Raji (cell line): ENCODE data around the gene EPC1.

Experiments used
- POLR2A ChIP-seq: IDR thresholded peaks from 2 replicates; pipeline ENCODE4 v1.6.1; 2011; ENCODE audit warnings: low read depth, low read length, control low read depth; ENCODE audit not compliant: insufficient read depth

Gene EPC1, protein sequence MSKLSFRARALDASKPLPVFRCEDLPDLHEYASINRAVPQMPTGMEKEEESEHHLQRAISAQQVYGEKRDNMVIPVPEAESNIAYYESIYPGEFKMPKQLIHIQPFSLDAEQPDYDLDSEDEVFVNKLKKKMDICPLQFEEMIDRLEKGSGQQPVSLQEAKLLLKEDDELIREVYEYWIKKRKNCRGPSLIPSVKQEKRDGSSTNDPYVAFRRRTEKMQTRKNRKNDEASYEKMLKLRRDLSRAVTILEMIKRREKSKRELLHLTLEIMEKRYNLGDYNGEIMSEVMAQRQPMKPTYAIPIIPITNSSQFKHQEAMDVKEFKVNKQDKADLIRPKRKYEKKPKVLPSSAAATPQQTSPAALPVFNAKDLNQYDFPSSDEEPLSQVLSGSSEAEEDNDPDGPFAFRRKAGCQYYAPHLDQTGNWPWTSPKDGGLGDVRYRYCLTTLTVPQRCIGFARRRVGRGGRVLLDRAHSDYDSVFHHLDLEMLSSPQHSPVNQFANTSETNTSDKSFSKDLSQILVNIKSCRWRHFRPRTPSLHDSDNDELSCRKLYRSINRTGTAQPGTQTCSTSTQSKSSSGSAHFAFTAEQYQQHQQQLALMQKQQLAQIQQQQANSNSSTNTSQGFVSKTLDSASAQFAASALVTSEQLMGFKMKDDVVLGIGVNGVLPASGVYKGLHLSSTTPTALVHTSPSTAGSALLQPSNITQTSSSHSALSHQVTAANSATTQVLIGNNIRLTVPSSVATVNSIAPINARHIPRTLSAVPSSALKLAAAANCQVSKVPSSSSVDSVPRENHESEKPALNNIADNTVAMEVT

DNA sequence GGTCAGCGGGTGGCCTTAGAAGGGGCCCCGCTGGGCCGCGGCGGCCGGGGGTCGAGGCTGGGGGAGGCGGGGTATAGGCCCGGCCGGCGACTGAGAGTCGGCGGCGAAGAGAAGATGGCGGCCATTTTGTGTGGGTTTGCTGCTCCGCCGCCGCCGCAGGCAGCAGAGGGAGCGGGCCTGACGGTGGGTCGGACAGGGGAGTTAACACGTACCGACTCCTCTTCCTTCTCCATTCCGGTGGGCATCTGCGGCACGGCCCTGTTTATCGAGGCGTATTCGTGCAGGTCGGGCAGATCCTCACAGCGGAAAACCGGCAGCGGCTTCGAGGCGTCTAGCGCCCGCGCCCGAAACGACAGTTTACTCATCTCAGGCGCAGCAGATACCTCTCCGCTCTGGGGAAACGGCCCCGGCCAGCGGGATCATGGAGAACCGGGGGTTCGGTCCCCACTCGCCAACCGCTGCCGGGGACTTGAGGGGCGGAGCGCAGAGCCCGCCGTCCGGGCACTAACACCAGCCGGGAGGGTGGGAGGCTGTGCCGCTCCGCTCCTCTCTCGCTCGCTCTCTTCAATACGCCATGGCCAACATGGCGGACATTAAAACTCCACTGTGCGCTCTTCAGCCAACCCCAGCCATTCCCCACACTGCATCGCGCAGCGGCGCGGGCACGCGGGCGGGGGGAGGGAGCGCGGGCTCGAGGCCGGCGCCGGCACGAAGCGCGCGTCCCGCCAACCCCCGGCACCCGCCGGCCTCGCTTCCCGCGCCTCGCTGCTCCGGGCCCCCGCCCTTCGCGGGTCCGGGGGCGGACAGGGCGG is at the start of gene EPC1:
EPC1 (minus strand) TSS at position 608 of the 812 bp plus-strand sequence; CDS start at position 365, 243 bp downstream.
- TF ChIP-seq POLR2A, result peak; percentile 93

DNA sequence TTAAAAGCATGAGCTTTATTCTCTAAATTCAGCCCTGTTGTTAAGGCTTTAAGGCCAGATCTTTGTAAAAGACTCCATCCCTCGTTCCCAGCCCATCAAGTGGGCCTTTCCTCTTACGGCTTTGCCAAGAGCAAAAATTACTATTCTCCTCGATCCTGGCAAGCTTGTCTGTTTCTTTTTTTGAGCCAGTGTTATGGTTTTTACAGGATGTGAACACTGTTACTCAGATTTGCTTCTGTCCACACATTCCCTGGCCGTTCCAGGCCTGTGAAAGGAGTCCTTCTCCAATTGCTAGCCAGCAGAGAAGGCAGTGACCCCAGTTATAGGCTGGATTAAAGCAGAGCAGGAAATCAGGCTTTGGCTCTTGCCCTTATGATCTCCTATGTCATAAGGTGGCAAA is 47.0 kb upstream of the EPC1 start:
- no peak for TF ChIP-seq POLR2A

DNA sequence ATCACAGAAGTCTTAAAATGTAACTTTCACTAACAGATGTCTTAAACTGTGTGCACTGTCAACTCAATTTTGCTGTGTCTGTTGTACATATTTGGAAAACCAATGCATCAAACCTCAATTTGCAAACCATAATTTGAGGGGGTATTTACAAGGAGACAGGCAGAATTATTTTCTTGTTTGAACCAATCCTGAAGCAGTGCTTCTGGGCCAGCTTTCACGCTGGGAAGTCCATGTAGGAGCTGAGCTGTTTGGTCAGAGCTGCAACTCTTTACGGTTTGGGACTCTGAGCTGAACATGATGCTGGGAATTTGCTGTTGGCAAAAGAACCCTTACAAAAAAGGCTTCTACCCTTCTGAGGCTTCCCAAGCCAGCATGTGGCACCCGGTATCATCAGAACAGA is 43.2 kb upstream of the EPC1 start:
- no peak for TF ChIP-seq POLR2A

DNA sequence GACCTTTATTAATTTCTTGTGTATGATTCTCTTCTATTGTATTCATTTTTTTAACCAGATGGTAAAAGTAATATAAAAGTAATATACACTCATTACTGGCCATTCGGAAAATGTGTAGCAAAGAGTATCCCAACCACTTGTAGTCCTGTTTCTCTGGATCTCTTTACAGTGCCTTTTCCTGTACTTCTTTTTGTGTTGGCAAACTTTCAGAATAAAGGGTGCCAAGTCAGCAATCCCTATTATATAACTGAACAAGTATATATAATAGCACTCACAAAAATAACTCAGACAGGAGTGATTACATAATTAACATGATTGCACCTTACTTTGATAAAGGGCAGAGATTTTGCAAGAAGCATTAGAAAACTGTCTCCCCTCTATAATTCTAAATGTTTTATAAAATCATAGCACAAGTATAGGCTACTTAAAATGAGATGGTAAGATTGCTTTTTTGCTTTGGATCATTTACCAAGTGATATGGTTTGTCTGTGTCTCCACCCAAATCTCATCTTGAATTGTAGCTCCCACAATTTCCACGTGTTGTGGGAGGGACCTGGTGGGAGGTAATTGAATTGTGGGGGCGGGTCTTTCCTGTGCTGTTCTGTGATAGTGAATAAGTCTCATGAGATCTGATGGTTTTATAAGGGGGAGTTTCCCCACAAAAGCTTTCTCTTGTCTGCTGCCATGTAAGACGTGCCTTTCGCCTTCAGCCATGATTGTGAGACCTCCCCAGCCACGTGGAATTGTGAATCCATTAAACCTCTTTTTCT is 41.5 kb upstream of the EPC1 start:
- no peak for TF ChIP-seq POLR2A

DNA sequence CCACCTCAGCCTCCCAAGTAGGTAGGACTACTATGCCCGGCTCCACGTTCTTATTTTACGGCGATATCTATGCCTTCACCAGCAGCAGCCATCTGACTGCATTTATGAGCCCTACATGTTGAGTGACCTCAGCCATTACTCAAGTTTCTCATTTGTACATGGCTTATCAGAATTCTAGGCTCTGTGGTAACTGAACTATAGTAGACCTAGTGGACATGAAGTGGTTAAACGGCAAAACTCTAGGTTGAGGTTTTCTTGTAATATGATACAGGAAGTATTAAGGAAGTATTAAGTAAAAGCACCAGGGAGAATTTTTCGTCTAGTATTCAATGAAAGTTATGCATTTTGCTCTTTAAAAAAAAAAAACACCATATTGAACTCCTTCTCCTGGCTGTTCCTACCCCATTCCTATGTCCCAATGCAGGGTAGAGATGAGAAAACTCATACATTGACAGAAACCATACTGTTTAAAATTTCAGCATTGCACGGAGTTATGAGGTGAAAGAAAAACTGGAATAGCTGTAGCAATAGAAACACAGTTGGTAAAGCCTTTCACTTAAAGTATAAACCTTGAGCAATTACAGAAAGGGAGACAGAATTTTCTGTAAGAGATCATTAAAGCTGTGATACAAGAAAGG is 39.8 kb upstream of the EPC1 start:
- no peak for TF ChIP-seq POLR2A

DNA sequence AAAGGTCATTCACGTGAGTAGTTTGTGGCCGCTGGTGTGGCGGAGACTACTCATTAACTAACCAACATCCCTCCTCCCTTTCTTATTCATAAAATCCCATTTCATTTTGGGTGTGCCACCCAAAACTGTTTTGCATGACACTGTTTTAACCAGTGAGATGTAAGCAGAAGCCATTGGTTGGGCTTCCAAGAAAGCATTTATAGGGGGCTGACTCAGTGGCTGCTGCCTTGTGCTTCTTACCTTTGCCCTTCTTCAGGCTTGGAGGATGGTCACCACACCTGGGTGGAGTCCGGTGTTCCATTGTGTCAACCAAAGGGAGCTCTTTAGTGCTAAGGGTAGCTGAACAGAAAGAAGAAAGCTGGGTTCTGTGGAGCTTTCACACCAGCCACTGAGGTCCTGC is 37.2 kb upstream of the EPC1 start:
- TF ChIP-seq POLR2A, result no peak

DNA sequence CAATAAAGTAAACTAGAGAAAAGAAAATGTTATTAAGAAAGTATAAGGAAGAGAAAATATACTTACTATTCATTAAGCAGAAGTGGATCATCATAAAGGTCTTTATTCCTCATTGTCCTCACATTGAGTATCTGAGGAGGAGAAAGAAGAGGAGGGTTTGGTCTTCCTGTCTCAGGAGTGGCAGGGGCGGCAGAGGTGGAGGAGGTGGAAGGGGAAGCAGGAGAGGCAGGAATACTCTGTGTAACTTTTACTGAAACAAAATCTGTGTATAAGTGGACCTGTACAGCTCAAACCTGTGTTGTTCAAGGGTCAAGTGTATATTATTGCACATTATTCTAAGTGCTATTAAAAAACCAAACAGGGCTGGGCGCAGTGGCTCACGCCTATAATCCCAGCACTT is 34.2 kb upstream of the EPC1 start:
- no peak for TF ChIP-seq POLR2A

DNA sequence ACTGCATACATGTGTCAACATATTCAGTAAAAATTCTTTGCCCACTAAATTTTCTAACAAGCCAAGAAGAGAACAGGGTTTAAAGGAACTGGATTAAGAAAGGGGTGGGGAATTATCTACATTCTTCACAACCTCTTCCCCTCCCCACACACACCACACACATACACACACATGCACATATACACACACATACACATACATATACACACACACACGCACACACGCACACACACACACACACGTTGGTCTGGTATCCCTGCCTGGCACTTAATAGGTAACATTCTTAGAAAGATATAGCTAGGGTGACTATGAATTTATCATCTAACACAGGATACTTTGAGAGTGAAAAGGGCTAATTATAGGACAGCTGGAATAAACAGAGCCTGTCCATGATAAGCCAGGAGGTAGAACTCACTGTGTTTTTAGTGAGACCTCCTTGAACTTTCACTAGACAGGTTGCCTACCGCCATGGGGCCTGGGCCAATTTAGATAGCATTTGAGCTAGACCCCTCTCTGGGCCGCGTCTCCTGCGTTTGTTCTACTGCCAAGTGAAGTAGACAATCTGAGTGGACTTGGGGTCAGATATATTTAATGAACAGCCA is 33.1 kb upstream of the EPC1 start:
- no peak for TF ChIP-seq POLR2A

DNA sequence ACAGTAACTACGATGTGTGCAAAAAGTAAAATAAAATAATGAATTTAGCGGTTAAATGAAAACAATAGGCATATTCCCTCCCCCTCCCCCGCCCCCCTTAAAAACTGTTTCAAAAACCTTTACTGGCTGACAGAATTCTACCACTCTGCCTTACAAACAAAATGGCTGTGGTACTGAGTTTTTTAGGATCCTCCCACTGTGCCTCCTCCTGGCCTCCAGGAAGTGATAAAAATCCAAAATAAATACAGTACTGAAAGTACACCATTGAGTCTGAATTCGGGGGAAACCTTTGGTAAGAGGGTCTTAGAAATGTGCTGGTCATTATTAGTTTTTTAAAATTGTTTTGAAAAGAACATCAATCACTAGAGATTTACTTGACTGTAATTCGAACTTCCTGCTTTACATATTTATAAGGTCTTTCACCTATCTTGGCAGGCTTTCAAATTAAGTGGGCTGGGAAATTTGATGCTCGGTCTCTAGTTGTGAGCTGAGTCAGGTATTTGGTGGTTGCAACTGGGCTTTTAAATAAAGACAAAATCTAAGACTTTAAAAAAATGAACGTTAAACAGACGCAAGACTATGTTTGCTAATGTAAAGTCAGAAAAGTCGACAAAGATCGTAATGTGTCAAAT is 32.5 kb upstream of the EPC1 start:
- no peak for TF ChIP-seq POLR2A

DNA sequence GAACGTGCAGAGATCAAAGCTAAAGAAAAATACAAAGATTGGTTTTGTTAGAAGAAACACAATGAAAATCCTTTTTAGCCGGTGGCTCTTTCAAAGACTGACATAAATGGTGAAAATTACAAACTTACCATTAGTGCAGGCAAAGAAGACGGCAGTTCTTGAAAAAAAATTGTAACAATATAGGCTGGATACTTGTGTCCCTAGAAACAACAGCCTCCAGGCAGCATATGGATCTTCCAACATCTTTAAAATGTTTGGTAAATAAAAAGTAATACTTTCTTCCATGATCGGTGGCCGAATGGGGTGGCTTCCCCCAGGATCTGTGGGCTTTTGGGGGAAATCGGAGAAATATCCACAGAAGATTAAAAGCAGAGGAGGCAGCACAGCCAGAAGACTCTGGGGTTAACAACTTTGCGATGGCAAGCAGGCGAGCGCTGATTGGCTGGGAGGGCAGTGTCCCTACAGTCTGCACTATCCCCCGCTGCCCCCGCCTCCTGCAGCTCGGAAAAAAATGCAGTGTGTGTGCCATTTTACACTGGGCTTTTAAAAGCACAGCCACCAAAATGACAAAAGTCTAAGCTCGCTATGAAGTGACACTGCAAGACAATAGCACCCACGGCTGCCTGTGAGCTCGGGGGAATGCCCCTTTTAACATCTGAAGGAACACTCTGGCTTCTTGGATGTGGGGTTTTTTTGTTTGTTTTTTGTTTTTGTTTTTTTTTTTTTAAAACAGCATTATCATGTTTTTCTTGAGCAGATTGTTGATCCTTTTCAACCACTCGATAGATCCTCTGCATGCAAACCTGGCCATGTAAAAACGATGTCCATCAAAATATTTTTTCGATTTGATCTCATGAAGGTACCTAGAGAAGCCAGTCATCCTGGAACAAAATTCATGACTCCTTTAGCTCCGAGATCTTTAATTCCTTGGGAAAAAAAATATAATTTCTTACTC is 31.7 kb upstream of the EPC1 start:
- peak; percentile 66 for TF ChIP-seq POLR2A

DNA sequence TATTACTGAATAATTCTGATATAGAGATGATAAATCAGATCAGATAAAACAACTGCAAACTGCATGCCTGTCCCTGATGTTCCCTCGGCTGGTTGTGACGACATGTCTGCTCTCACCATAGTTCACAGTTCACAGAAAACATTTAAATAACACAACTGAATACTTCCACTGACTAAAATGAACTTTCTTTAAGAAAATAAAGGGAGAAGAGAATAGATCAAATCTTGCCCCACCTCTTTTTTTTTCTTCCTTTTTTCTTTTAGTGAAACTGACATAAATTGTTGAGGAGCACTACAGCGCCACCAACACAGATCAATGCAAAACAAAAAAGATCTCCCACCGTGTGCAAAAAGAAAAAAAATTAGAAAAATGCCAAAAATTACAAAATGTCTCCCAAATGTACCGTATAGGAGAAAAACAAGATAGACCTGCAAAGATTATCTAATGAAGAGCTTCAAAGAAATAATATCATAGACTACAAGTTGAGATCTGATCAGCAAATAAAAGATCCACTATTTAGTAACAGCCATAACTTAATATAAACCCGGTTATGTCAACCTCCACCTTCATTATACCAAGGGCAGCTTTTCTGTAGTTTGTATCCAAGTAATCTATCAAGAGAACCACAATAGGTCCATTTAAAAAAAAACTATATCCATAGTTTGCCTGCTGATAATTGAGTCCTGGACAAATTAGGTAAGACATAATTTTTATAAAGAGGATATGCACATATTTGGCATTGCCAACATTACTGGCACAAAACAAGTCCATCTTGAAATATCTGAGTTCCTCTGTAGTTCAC is 30.7 kb upstream of the EPC1 start:
- TF ChIP-seq POLR2A, result no peak
